Neural progenitor cell (in vitro differentiated cells): Measurements from ENCODE around the gene IGFN1.

Source experiments
- CTCF ChIP-seq: fragments of 200-600 bp; sonication (generic); IDR thresholded peaks from 2 replicates; pipeline ENCODE4 v1.5.1; 2017; ENCODE audit warnings: antibody characterized with exemption, mild to moderate bottlenecking
- EZH2phosphoT487 ChIP-seq: fragments of 200-600 bp; sonication (generic); IDR thresholded peaks from 2 replicates; pipeline ENCODE4 v1.6.1; 2017; ENCODE audit warnings: antibody characterized with exemption

DNA sequence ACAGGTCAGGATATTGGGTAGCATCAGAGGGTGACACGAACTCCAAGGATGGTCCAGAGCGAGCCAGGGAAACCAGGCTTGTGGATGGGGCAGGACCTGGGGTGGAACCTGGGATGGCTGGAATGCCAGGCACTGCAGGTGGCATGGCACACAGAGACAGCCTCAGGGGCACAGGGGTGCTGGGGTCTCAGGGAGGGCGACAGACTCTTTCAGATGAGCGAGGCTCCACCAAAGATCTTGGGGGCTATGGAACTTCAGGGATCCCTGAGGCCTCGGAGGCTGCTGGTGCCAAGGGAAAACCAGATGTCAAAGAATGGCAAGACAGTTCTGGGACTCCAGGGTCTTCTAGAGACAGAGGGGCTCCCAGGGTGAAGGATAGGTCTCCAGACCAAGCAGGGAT, 21.4 kb downstream of the IGFN1 start:
- TF ChIP-seq CTCF (no peak), EZH2phosphoT487 (no peak)
